PC-3 (cell line): ENCODE results near the gene ACOT2. TPM values are rescaled to one million over a fixed set of nuclear protein-coding genes. Genes with fewer than 3 reads are reported as not detected.

Experiments used
- ATAC-seq: fragments of 200-7000 bp; cut with Tn5 transposase; 2 replicates; pipeline ENCODE4 v1.9.1; 2020; ENCODE audit warnings: mild to moderate bottlenecking, moderate library complexity
- BruUV-seq: library from RNA; stranded (reverse); fragments of 400-500 nt; replicated peaks from 2 replicates; lab custom pipeline; 2021; lab: Mats Ljungman, UMichigan
- CTCF ChIA-PET: fragments of 300-600 bp; sonication (Branson Sonifier 250); formaldehyde crosslinking; loops from one replicate; lab custom pipeline; 2022; ENCODE audit warnings: antibody characterized with exemption; lab: Charles Lee
- POLR2A ChIA-PET: fragments of 300-600 bp; sonication (Branson Sonifier 250); formaldehyde crosslinking; loops from one replicate; lab custom pipeline; 2022; ENCODE audit warnings: antibody characterized with exemption; ENCODE audit not compliant: unreplicated experiment; lab: Charles Lee
- DNase-seq: peaks from one replicate; pipeline ENCODE4 v3.0.0-alpha.2; 2015
- H2AFZ ChIP-seq: fragments of 300-600 bp; sonication (generic); 2 replicates; pipeline ENCODE4 v1.6.0; 2016; ENCODE audit warnings: antibody characterized with exemption, low read length
- H3F3A ChIP-seq: fragments of 300-600 bp; sonication (generic); one replicate; pipeline ENCODE4 v1.6.0; 2017; ENCODE audit warnings: antibody characterized with exemption, low read length, control low read depth, mild to moderate bottlenecking; ENCODE audit not compliant: unreplicated experiment
- H3K27ac ChIP-seq: fragments of 300-600 bp; sonication (generic); 2 replicates; pipeline ENCODE4 v1.5.1; 2016; ENCODE audit warnings: mild to moderate bottlenecking, low read length
- H3K27me3 ChIP-seq: fragments of 300-600 bp; sonication (generic); 2 replicates; pipeline ENCODE4 v1.6.1; 2016; ENCODE audit warnings: low read length, mixed read lengths
- H3K36me3 ChIP-seq: fragments of 300-600 bp; sonication (generic); 2 replicates; pipeline ENCODE4 v1.6.1; 2016; ENCODE audit warnings: low read depth, mixed run types, low read length, mixed read lengths
- H3K4me1 ChIP-seq: fragments of 300-600 bp; sonication (generic); 2 replicates; pipeline ENCODE4 v1.5.1; 2016; ENCODE audit warnings: low read length; ENCODE audit not compliant: insufficient read depth
- H3K4me2 ChIP-seq: fragments of 300-600 bp; sonication (generic); 2 replicates; pipeline ENCODE4 v1.6.0; 2016; ENCODE audit warnings: low read length
- H3K4me3 ChIP-seq: fragments of 300-600 bp; sonication (generic); 2 replicates; pipeline ENCODE4 v1.5.1; 2016; ENCODE audit warnings: mild to moderate bottlenecking, low read length, mixed read lengths
- H3K79me2 ChIP-seq: fragments of 300-600 bp; sonication (generic); 2 replicates; pipeline ENCODE4 v1.6.1; 2017; ENCODE audit warnings: low read length, mixed read lengths
- H3K9ac ChIP-seq: fragments of 300-600 bp; sonication (generic); 2 replicates; pipeline ENCODE4 v1.6.0; 2016; ENCODE audit warnings: mild to moderate bottlenecking, low read length
- H3K9me2 ChIP-seq: fragments of 300-600 bp; sonication (generic); replicated peaks from 2 replicates; pipeline ENCODE4 v1.6.1; 2016; ENCODE audit warnings: mixed run types, low read length, mixed read lengths
- H3K9me3 ChIP-seq: fragments of 300-600 bp; sonication (generic); 2 replicates; pipeline ENCODE4 v1.6.1; 2016; ENCODE audit warnings: low read length, mixed read lengths
- H4K20me1 ChIP-seq: fragments of 300-600 bp; sonication (generic); 2 replicates; pipeline ENCODE4 v1.6.1; 2016; ENCODE audit warnings: low read length, mixed read lengths
- EZH2 ChIP-seq: fragments of 300-600 bp; sonication (generic); IDR thresholded peaks from one replicate; pipeline ENCODE4 v1.6.1; 2017; ENCODE audit warnings: antibody characterized with exemption, mild to moderate bottlenecking, low read length; ENCODE audit not compliant: unreplicated experiment
- EZH2phosphoT487 ChIP-seq: fragments of 300-600 bp; sonication (generic); IDR thresholded peaks from 2 replicates; pipeline ENCODE4 v1.6.1; 2018; ENCODE audit warnings: mild to moderate bottlenecking, antibody characterized with exemption, low read length, borderline replicate concordance
- intact Hi-C: fragments of 100-400 bp; cut with micrococcal nuclease; formaldehyde crosslinking; loops from 2 replicates; pipeline ENCODE4 v1.9.0; 2023
- total RNA-seq: library from RNA; depleted of rRNA; stranded (reverse); fragments of >200 nt; gene quantifications from 2 replicates; pipeline ENCODE4 v1.2.3, GENCODE V29; 2014
- TF ChIP-seq, protein P1 (sequence below): fragments of 300-600 bp; sonication (generic); conservative IDR thresholded peaks from 2 replicates; pipeline ENCODE4 v1.5.1; 2017; ENCODE audit warnings: antibody characterized with exemption, low read depth, mild to moderate bottlenecking, low read length

ACOT2 gene
- total RNA-seq, 1 experiment from 2014 or later = 39.0 TPM

DNA sequence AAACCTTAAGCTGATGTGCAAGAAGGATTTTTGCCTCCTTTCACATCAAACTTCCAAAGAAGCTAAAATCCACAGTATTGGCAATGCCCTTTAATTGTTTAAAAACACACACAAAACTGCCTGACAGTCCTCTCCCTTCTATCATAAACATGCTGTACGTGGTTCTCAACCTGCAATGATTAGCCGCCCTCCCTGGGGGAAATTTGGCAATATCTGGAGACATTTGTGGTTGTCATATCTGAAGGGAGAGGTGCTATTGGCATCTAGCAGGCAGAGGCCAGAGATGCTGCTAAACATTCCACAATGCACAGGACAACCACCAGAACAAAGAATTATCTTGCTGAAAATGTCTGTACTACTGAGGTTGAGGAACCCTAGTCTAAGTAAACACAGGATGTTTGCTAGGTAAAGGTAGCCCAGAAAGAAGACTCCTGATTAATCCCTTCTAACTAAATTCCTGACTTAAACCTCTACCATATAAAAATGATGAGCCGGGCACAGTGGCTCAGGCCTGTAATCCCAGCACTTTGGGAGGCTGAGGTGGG lies 44.5 kb downstream of the ACOT2 start:
- ChIA-PET CTCF (interaction anchor here (0.6 kb wide), 2 partner anchors 25 to 102 kb away, joined by 3 to 4 read pairs; no protein-coding TSS in a partner anchor), POLR2A (no interaction called here)
- H3K9me2 ChIP-seq = no peaks in the 10 kb centered on the region
- H2AFZ ChIP-seq = peak overlapping the region; percentile 85
- ATAC-seq = peak; percentile 53
- no peaks in the 10 kb centered on the region for H3K27me3 ChIP-seq
- peak overlapping the region; percentile 83 for H3K4me3 ChIP-seq
- TF ChIP-seq, protein P1, sequence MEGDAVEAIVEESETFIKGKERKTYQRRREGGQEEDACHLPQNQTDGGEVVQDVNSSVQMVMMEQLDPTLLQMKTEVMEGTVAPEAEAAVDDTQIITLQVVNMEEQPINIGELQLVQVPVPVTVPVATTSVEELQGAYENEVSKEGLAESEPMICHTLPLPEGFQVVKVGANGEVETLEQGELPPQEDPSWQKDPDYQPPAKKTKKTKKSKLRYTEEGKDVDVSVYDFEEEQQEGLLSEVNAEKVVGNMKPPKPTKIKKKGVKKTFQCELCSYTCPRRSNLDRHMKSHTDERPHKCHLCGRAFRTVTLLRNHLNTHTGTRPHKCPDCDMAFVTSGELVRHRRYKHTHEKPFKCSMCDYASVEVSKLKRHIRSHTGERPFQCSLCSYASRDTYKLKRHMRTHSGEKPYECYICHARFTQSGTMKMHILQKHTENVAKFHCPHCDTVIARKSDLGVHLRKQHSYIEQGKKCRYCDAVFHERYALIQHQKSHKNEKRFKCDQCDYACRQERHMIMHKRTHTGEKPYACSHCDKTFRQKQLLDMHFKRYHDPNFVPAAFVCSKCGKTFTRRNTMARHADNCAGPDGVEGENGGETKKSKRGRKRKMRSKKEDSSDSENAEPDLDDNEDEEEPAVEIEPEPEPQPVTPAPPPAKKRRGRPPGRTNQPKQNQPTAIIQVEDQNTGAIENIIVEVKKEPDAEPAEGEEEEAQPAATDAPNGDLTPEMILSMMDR = no peak
- TF ChIP-seq EZH2 = no peak
- no peak for TF ChIP-seq EZH2phosphoT487
- intact Hi-C loops = loop anchor here (5.0 kb wide), 1 partner anchor 121 kb away; the partner anchor contains the start of gene RIOX1
- peak overlapping the region; percentile 70 for H3K4me2 ChIP-seq
- H4K20me1 ChIP-seq = no peaks in the 10 kb centered on the region
- H3K27ac ChIP-seq = peak overlapping the region; percentile 11; the same call in 1 of the 2 replicates
- H3K9ac ChIP-seq = peak overlapping the region; percentile 48; the same call in 1 of the 2 replicates
- no peaks in the 10 kb centered on the region for H3K36me3 ChIP-seq
- no peaks in the 10 kb centered on the region for H3K79me2 ChIP-seq
- peaks cover 13% of the 10 kb centered on the region for H3K4me1 ChIP-seq
- peak; percentile 67 for DNase-seq
- H3F3A ChIP-seq = no peaks in the 10 kb centered on the region
- BruUV-seq = no TSS peak
- no peaks in the 10 kb centered on the region for H3K9me3 ChIP-seq

DNA sequence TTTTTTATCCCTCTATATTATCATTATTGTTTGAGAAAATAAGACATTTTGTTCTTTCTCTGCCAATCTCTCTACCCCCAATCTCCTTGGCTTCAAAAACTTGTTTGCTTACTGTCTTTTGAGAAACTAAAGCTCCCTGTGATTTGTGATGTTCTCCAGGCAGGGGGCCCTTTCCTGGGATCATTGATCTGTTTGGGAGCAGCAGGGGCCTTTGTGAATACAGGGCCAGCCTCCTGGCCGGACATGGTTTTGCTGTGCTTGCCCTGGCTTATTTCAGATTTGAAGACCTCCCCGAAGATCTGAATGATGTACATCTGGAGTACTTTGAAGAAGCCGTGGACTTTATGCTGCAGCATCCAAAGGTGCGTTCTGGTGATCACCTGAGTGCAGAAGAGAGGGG lies 47.8 kb downstream of the ACOT2 start:
- no peak overlapping the region for H2AFZ ChIP-seq
- DNase-seq (no peak), ATAC-seq (no peak)
- BruUV-seq = no TSS peak
- H3K9ac ChIP-seq = no peak overlapping the region
- H3K27ac ChIP-seq = no peak overlapping the region
- no peaks in the 10 kb centered on the region for H3K27me3 ChIP-seq
- H3K4me1 ChIP-seq = peaks cover 13% of the 10 kb centered on the region
- H3K4me2 ChIP-seq = no peak overlapping the region
- no peaks in the 10 kb centered on the region for H4K20me1 ChIP-seq
- no peak for TF ChIP-seq EZH2
- TF ChIP-seq EZH2phosphoT487 = no peak
- no peak overlapping the region for H3K4me3 ChIP-seq
- H3K79me2 ChIP-seq = no peaks in the 10 kb centered on the region
- H3F3A ChIP-seq = no peaks in the 10 kb centered on the region
- POLR2A ChIA-PET = no interaction called here
- H3K9me3 ChIP-seq = no peaks in the 10 kb centered on the region
- intact Hi-C loops = no loop called here
- CTCF ChIA-PET = no interaction called here
- no peaks in the 10 kb centered on the region for H3K9me2 ChIP-seq
- no peaks in the 10 kb centered on the region for H3K36me3 ChIP-seq

DNA sequence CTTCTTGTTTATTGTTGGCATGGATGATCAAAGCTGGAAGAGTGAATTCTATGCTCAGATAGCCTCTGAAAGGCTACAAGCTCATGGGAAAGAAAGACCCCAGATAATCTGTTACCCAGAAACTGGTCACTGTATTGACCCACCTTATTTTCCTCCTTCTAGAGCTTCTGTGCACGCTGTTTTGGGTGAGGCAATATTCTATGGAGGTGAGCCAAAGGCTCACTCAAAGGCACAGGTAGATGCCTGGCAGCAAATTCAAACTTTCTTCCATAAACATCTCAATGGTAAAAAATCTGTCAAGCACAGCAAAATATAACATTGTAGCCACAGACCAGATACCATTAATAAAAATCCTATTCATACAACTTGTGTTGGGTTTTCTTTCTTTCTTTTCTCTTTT lies 50.5 kb downstream of the ACOT2 start:
- no peak overlapping the region for H2AFZ ChIP-seq
- H3K4me1 ChIP-seq = no peaks in the 10 kb centered on the region
- intact Hi-C loops = no loop called here
- no peaks in the 10 kb centered on the region for H3F3A ChIP-seq
- H3K4me2 ChIP-seq = no peak overlapping the region
- no peak for DNase-seq
- ChIA-PET POLR2A (no interaction called here), CTCF (interaction anchor here (0.6 to 0.7 kb wide), 2 partner anchors 105 to 638 kb away, joined by 3 read pairs; no protein-coding TSS in a partner anchor)
- no peaks in the 10 kb centered on the region for H3K27me3 ChIP-seq
- H3K9ac ChIP-seq = no peak overlapping the region
- no TSS peak for BruUV-seq
- no peak for ATAC-seq
- no peaks in the 10 kb centered on the region for H3K79me2 ChIP-seq
- H3K36me3 ChIP-seq = no peaks in the 10 kb centered on the region
- TF ChIP-seq, protein P1 = no peak
- no peak for TF ChIP-seq EZH2
- TF ChIP-seq EZH2phosphoT487 = no peak
- H4K20me1 ChIP-seq = no peaks in the 10 kb centered on the region
- no peak overlapping the region for H3K4me3 ChIP-seq
- no peaks in the 10 kb centered on the region for H3K9me2 ChIP-seq
- no peaks in the 10 kb centered on the region for H3K9me3 ChIP-seq
- H3K27ac ChIP-seq = no peak overlapping the region
